NCI-H2196 treated with DMSO at 0.1 percent for 48 hours (cell line): ENCODE data around the gene CEP85.

ENCODE experiments used
- DNase-seq: peaks from one replicate; lab custom pipeline; 2025; ENCODE audit not compliant: unreplicated experiment; lab: John Stamatoyannopoulos, UW

CEP85 gene

GRCh38 chr1:26276432-26276838 lies 42.4 kb downstream of the CEP85 start:
- no peak for DNase-seq

GRCh38 chr1:26277261-26277661 lies 43.3 kb downstream of the CEP85 start:
- no peak for DNase-seq

GRCh38 chr1:26277719-26278118 lies 43.7 kb downstream of the CEP85 start:
- no peak for DNase-seq

- no peak for DNase-seq
Observed at GRCh38 chr1:26278303-26278702, 44.3 kb downstream of the CEP85 start.

- DNase-seq = no peak
Observed at GRCh38 chr1:26278724-26279455, 44.9 kb downstream of the CEP85 start.

- peak; percentile 68 for DNase-seq
Observed at GRCh38 chr1:26279456-26280332, 45.7 kb downstream of the CEP85 start, which contains the start of gene SH3BGRL3. Gene SH3BGRL3, plus strand, starts transcription at chr1:26280086. Its CDS starts 70 bp downstream, at chr1:26280156.

GRCh38 chr1:26280333-26281042 lies 46.5 kb downstream of the CEP85 start:
- no peak for DNase-seq

- DNase-seq = no peak
Observed at GRCh38 chr1:26281091-26281958, 47.3 kb downstream of the CEP85 start.

GRCh38 chr1:26281971-26282370 lies 48.0 kb downstream of the CEP85 start:
- no peak for DNase-seq

GRCh38 chr1:26282401-26282918 lies 48.5 kb downstream of the CEP85 start:
- DNase-seq = no peak

GRCh38 chr1:26283279-26283853 lies 49.4 kb downstream of the CEP85 start:
- DNase-seq = no peak

- no peak for DNase-seq
Observed at GRCh38 chr1:26283871-26284596, 50.0 kb downstream of the CEP85 start.

GRCh38 chr1:26284597-26285347 lies 50.8 kb downstream of the CEP85 start:
- no peak for DNase-seq

GRCh38 chr1:26285366-26286063 lies 51.5 kb downstream of the CEP85 start:
- DNase-seq = no peak

- DNase-seq = no peak
Observed at GRCh38 chr1:26286064-26286416, 52.0 kb downstream of the CEP85 start.

GRCh38 chr1:26287033-26287711 lies 53.2 kb downstream of the CEP85 start:
- DNase-seq = no peak

- DNase-seq = no peak
Observed at GRCh38 chr1:26287811-26288210, 53.8 kb downstream of the CEP85 start.
